Measurements from ENCODE around the gene HHIPL1.

DNA sequence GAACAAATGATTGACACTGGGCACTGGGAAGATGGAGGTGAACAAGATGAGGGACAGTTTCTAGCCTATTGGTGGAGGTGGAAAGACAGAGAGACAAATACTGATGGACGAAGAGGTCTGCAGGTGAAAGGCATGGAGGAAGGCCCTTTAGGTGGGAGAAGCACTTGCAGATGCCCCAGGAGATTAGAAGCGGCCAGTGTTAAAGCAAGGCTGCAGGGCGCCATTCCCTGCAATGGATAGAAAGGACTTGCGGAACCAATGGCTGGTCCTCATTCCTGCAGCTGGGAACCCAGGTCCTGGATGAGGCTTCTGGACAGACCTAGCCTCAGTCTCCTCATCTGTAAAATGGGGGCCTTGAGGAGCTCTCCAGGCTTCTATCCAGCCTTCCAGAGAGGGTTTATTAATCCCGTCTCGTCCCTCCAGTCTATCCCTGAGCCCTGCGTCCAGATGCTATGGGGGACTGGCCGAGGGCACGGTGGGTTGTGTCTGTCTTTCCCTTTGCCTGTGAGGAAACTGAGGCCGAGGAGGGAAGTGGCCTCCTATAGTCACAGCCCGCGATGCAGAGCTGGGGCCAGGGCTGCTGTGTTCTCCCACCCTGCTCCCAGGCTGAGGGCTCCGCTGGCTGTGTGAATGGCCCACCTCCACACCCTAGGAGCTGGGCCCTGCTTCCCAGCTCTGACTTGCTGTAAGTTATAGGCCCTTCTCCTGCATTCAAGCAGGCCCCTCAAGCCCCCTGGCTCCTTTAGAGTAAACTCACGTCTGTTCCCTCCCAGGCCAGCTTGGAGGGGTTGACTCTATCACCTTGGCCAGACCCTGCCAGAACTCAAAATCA, 72.1 kb downstream of the HHIPL1 start:
- TF ChIP-seq CTCF (IDR thresholded peaks at IDR 0.05) (no peak), POLR2A (IDR thresholded peaks at IDR 0.05) (no peak), POLR2AphosphoS5 (IDR thresholded peaks at IDR 0.05) (no peak)
